ENCODE data around the gene DISC1. TPM values are rescaled to one million over a fixed set of nuclear protein-coding genes. Genes with fewer than 3 reads are reported as not detected.

Gene DISC1
- total RNA-seq, 1 donor from 2014 or later, result 13.6 TPM

- H3K27ac ChIP-seq, result no peak overlapping the region
- H3K9me3 ChIP-seq, result no peaks in the 10 kb centered on the region
- no peaks in the 10 kb centered on the region for H3K27me3 ChIP-seq (ENCODE audit: low read depth)
- H3K4me3 ChIP-seq, result no peak overlapping the region
- TF ChIP-seq, protein P1, sequence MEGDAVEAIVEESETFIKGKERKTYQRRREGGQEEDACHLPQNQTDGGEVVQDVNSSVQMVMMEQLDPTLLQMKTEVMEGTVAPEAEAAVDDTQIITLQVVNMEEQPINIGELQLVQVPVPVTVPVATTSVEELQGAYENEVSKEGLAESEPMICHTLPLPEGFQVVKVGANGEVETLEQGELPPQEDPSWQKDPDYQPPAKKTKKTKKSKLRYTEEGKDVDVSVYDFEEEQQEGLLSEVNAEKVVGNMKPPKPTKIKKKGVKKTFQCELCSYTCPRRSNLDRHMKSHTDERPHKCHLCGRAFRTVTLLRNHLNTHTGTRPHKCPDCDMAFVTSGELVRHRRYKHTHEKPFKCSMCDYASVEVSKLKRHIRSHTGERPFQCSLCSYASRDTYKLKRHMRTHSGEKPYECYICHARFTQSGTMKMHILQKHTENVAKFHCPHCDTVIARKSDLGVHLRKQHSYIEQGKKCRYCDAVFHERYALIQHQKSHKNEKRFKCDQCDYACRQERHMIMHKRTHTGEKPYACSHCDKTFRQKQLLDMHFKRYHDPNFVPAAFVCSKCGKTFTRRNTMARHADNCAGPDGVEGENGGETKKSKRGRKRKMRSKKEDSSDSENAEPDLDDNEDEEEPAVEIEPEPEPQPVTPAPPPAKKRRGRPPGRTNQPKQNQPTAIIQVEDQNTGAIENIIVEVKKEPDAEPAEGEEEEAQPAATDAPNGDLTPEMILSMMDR (IDR thresholded peaks at IDR 0.05), result no peak
- no peaks in the 10 kb centered on the region for H3K4me1 ChIP-seq
- ATAC-seq (no peak), DNase-seq (no peak)
- intact Hi-C loops (cut with DNase I), result no loop called here
- no peaks in the 10 kb centered on the region for H3K36me3 ChIP-seq
Measured at GRCh38 chr1:232057217-232057895, 430.8 kb downstream of the DISC1 start.

GRCh38 chr1:232057896-232058274, 431.3 kb downstream of the DISC1 start:
- Histone ChIP-seq H3K4me1 (no peaks in the 10 kb centered on the region), H3K27ac (no peak overlapping the region), H3K9me3 (no peaks in the 10 kb centered on the region), H3K36me3 (no peaks in the 10 kb centered on the region), H3K4me3 (no peak overlapping the region), H3K27me3 (ENCODE audit: low read depth) (no peaks in the 10 kb centered on the region)
- no peak for ATAC-seq
- TF ChIP-seq, protein P1 (IDR thresholded peaks at IDR 0.05), result no peak
- no peak for DNase-seq
- intact Hi-C loops (cut with DNase I), result no loop called here

DNA sequence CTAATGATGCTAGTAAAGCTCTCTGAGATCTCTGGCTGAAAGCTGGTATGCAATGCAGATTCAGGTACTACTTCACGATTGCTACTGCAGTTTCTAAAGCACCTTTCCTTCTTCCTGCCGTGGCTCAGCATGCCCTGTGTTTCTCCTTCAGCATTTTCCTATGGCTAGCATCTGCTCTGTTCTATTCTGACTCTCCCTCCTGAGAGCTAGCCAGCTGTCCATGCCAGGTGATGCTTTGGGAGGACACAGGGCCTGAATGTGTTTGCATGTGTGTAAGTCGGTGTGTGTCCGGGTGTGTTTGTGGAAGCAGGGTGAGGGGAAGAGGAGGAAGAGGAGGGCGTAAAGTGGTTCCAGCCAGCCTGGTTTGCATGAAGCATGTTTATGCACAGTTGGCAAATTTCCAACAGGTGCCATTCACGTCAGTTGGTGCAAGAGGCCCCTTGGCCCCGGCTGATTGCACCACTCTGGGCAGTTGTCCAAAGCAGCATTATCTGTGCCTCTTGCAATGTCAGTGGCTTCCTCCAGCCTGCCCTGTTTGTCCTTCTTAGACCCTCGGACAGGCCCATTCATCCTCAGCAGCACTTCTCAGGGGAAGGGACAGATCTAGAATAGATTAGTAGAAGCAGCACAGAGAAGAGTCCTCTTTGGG, 433.3 kb downstream of the DISC1 start:
- Histone ChIP-seq H3K9me3 (no peaks in the 10 kb centered on the region), H3K27ac (no peak overlapping the region), H3K4me1 (no peaks in the 10 kb centered on the region), H3K36me3 (no peaks in the 10 kb centered on the region), H3K27me3 (ENCODE audit: low read depth) (no peaks in the 10 kb centered on the region), H3K4me3 (no peak overlapping the region)
- ATAC-seq (no peak), DNase-seq (no peak)
- TF ChIP-seq, protein P1 (IDR thresholded peaks at IDR 0.05), result no peak
- intact Hi-C loops (cut with DNase I), result no loop called here

DNA sequence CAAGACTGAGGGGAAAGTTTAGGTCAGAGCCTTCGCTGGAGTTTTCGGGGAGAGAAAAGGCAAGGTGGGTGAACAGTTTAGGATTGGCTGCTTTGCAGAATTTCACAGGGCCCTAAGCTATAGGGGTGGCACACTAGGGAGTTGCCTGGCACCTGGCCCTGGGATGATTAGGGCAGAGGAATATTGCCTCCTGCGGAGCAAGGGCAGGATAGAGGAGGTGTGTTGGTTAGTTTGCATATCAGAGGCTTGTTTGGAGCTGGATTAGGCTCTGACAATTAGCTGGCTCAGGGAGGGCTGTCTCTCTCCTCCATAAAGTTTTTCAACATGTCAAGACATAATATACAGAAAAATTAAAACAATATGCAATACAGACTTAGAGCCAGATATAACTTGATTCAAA, 436.4 kb downstream of the DISC1 start:
- Histone ChIP-seq H3K9me3 (no peaks in the 10 kb centered on the region), H3K27me3 (ENCODE audit: low read depth) (no peaks in the 10 kb centered on the region), H3K4me3 (no peak overlapping the region), H3K27ac (no peak overlapping the region), H3K36me3 (no peaks in the 10 kb centered on the region), H3K4me1 (no peaks in the 10 kb centered on the region)
- no peak for DNase-seq
- ATAC-seq, result no peak
- intact Hi-C loops (cut with DNase I), result no loop called here
- TF ChIP-seq, protein P1 (IDR thresholded peaks at IDR 0.05), result no peak

GRCh38 chr1:232066521-232066920, 439.9 kb downstream of the DISC1 start:
- TF ChIP-seq, protein P1 (IDR thresholded peaks at IDR 0.05), result no peak
- ATAC-seq (no peak), DNase-seq (no peak)
- no peak overlapping the region for H3K27ac ChIP-seq
- H3K27me3 ChIP-seq (ENCODE audit: low read depth), result no peaks in the 10 kb centered on the region
- no peak overlapping the region for H3K4me3 ChIP-seq
- no peaks in the 10 kb centered on the region for H3K9me3 ChIP-seq
- no peaks in the 10 kb centered on the region for H3K36me3 ChIP-seq
- H3K4me1 ChIP-seq, result no peaks in the 10 kb centered on the region
- intact Hi-C loops (cut with DNase I), result no loop called here

All from lower lobe of right lung (tissue), 2 donors.